RWPE1 (cell line): ENCODE data around the gene ANGPTL7.

ENCODE experiments used
- CTCF ChIA-PET: fragments of 350-600 bp; sonication (Branson Sonifier 250); formaldehyde crosslinking; extraction: SDS; loops from one replicate; lab custom pipeline; 2021; lab: Yijun Ruan, JAX
- POLR2A ChIA-PET: fragments of 400-600 bp; formaldehyde crosslinking; extraction: SDS; loops from one replicate; lab custom pipeline; 2020; ENCODE audit warnings: antibody characterized with exemption; ENCODE audit not compliant: low non-redundant PET; lab: Yijun Ruan, JAX
- DNase-seq: peaks from one replicate; pipeline ENCODE4 v3.0.0; 2012; ENCODE audit warnings: low spot score
- H3K27ac ChIP-seq: fragments of 450-650 bp; 2 replicates; pipeline ENCODE4 v1.5.1; 2017
- CTCF ChIP-seq: fragments of 450-650 bp; conservative IDR thresholded peaks from 2 replicates; pipeline ENCODE4 v1.5.1; 2017; ENCODE audit warnings: low read depth, mild to moderate bottlenecking

Gene ANGPTL7

GRCh38 chr1:11194407-11195176 lies 5.4 kb downstream of the ANGPTL7 start:
- CTCF ChIA-PET, result interaction anchor here (0.6 kb wide), 2 partner anchors 92 to 159 kb away, joined by 3 to 11 read pairs; no protein-coding TSS in a partner anchor

GRCh38 chr1:11196945-11197344 lies 7.8 kb downstream of the ANGPTL7 start:
- TF ChIP-seq CTCF, result no peak
- POLR2A ChIA-PET, result no interaction called here
- no peak for DNase-seq
- CTCF ChIA-PET, result no interaction called here
- H3K27ac ChIP-seq, result no peak overlapping the region

More at GRCh38 chr1:11194407-11195176, 5.4 kb downstream of the ANGPTL7 start:
- POLR2A ChIA-PET, result no interaction called here
- no peak overlapping the region for H3K27ac ChIP-seq
- no peak for DNase-seq
- no peak for TF ChIP-seq CTCF

GRCh38 chr1:11197359-11197758 lies 8.2 kb downstream of the ANGPTL7 start:
- H3K27ac ChIP-seq, result no peak overlapping the region
- no peak for DNase-seq
- CTCF ChIA-PET, result interaction anchor here (0.6 kb wide), 1 partner anchor 41 kb away, joined by 3 read pairs; no protein-coding TSS in a partner anchor
- POLR2A ChIA-PET, result no interaction called here
- no peak for TF ChIP-seq CTCF

GRCh38 chr1:11198257-11198656 lies 9.1 kb downstream of the ANGPTL7 start:
- CTCF ChIA-PET, result interaction anchor here (0.6 to 0.9 kb wide), 2 partner anchors 24 to 160 kb away, joined by 3 to 4 read pairs; no protein-coding TSS in a partner anchor
- no peak overlapping the region for H3K27ac ChIP-seq
- POLR2A ChIA-PET, result no interaction called here
- TF ChIP-seq CTCF, result no peak
- no peak for DNase-seq

GRCh38 chr1:11198851-11199594 lies 9.9 kb downstream of the ANGPTL7 start:
- CTCF ChIA-PET, result interaction anchor here (0.6 kb wide), 1 partner anchor 23 kb away, joined by 3 read pairs; no protein-coding TSS in a partner anchor
- no peak overlapping the region for H3K27ac ChIP-seq
- POLR2A ChIA-PET, result interaction anchor here (0.6 kb wide), 1 partner anchor 233 kb away, joined by 5 read pairs; no protein-coding TSS in a partner anchor
- DNase-seq, result no peak
- no peak for TF ChIP-seq CTCF
